Mucosa of descending colon (tissue), 3 donors: ENCODE data around the gene ARHGAP26. TPM values are rescaled to one million over a fixed set of nuclear protein-coding genes. Genes with fewer than 3 reads are reported as not detected.

Experiments
- ATAC-seq: fragments of 200-7000 bp; cut with Tn5 transposase; one replicate; pipeline ENCODE4 v1.9.1; 2020; ENCODE audit warnings: mild to moderate bottlenecking, moderate library complexity
- DNase-seq, 3 donors: peaks; one replicate each; pipeline ENCODE4 v3.0.0-alpha.2; 2020
- H3K36me3 ChIP-seq: fragments of 200-600 bp; one replicate; pipeline ENCODE4 v1.8.0; 2021; ENCODE audit warnings: low read depth, mild to moderate bottlenecking
- H3K4me1 ChIP-seq: fragments of 200-600 bp; one replicate; pipeline ENCODE4 v1.8.0; 2021; ENCODE audit warnings: low read depth, mild to moderate bottlenecking
- H3K4me3 ChIP-seq: fragments of 200-600 bp; one replicate; pipeline ENCODE4 v1.8.0; 2021; ENCODE audit warnings: mild to moderate bottlenecking
- H3K9me3 ChIP-seq: fragments of 200-600 bp; one replicate; pipeline ENCODE4 v1.8.0; 2021; ENCODE audit warnings: mild to moderate bottlenecking
- intact Hi-C, 2 donors: fragments of 100-400 bp; cut with DNase I in 1 of 2; cut with micrococcal nuclease in 1 of 2; formaldehyde crosslinking; loops; one replicate each; pipeline versions ENCODE4 v1.11.0 to v1.11.1; 2022; cut with DNase I, micrococcal nuclease
- total RNA-seq, 3 donors: library from RNA; stranded (reverse); fragmentation: NEBNext Ultra II Directional in 2 of 3; extraction: Animal tissue kit (Norgen Biotek cat#: 25700) in 2 of 3; gene quantifications; one replicate each; pipeline versions ENCODE4 v1.2.1 to v1.2.4, GENCODE V29; 2021 to 2023
- TF ChIP-seq, protein P1 (sequence below): fragments of 200-600 bp; IDR thresholded peaks from one replicate; pipeline ENCODE4 v1.8.0; 2022; ENCODE audit warnings: antibody characterized with exemption, mild to moderate bottlenecking
- donor health status: DM: no; HTN: no; CAD: no; lungs with moderate emphysema.
- donor health status: DM: no; HTN: no; CAD: no.
- donor health status: DM: no; HTN: yes; CAD: no.

Gene ARHGAP26
- total RNA-seq, 3 donors from 2014 or later = 52.9 to 96.0 (median 67.8) TPM

DNA sequence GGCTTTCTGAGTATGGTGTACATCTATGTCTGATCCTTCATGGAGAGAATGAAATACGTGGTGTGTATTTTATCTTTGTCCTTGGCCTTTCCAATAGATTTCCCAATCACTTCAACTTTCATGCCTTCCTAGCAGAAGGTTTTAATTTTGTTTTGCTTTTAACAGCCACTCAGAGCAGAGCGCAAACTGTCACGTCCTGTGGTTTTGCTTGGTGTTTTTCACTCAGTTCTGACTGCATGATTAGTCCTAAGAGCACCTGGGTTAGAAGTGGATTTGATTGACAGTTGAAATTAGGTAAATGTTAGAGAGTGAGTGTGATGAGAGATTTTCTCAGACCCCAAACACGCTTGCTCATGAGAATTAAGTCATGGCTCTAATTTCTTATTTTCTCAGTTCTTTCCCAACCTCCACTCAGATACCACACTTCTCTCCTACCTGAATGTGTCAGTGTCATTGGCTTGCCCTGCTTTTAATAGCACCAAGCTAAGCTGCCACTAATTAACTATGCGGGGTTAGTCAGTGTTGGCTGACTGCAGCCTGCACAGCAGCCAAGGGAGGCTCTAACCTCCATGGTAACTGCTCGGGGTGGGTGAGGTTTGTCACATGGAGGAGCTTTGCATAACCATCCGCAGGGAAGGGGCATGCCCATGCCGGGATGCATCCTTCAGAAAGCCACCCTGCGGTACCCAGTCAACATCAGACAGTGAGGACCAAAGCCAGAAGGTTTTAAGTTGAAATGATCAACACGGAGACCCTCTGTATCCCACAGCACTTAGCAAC lies 459.9 kb downstream of the ARHGAP26 start:
- DNase-seq (no peak), ATAC-seq (peak; percentile 59)
- H3K4me1 ChIP-seq = no peaks in the 10 kb centered on the region
- H3K9me3 ChIP-seq = no peaks in the 10 kb centered on the region
- H3K36me3 ChIP-seq = no peaks in the 10 kb centered on the region
- no peak overlapping the region for H3K4me3 ChIP-seq
- intact Hi-C loops = no loop called here
- TF ChIP-seq, protein P1, sequence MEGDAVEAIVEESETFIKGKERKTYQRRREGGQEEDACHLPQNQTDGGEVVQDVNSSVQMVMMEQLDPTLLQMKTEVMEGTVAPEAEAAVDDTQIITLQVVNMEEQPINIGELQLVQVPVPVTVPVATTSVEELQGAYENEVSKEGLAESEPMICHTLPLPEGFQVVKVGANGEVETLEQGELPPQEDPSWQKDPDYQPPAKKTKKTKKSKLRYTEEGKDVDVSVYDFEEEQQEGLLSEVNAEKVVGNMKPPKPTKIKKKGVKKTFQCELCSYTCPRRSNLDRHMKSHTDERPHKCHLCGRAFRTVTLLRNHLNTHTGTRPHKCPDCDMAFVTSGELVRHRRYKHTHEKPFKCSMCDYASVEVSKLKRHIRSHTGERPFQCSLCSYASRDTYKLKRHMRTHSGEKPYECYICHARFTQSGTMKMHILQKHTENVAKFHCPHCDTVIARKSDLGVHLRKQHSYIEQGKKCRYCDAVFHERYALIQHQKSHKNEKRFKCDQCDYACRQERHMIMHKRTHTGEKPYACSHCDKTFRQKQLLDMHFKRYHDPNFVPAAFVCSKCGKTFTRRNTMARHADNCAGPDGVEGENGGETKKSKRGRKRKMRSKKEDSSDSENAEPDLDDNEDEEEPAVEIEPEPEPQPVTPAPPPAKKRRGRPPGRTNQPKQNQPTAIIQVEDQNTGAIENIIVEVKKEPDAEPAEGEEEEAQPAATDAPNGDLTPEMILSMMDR = no peak

- ATAC-seq = no peak
- H3K4me3 ChIP-seq = no peak overlapping the region
- no peak for DNase-seq
- TF ChIP-seq, protein P1 = no peak
- intact Hi-C loops = no loop called here
- H3K36me3 ChIP-seq = no peaks in the 10 kb centered on the region
- no peaks in the 10 kb centered on the region for H3K4me1 ChIP-seq
- H3K9me3 ChIP-seq = no peaks in the 10 kb centered on the region
Measured at GRCh38 chr5:143230676-143230996, 460.5 kb downstream of the ARHGAP26 start.

- Histone ChIP-seq H3K9me3 (no peaks in the 10 kb centered on the region), H3K4me3 (no peak overlapping the region), H3K36me3 (no peaks in the 10 kb centered on the region), H3K4me1 (no peaks in the 10 kb centered on the region)
- ATAC-seq (no peak), DNase-seq (no peak)
- intact Hi-C loops = no loop called here
- TF ChIP-seq, protein P1 = no peak
Measured at GRCh38 chr5:143231416-143231815, 461.2 kb downstream of the ARHGAP26 start.

DNA sequence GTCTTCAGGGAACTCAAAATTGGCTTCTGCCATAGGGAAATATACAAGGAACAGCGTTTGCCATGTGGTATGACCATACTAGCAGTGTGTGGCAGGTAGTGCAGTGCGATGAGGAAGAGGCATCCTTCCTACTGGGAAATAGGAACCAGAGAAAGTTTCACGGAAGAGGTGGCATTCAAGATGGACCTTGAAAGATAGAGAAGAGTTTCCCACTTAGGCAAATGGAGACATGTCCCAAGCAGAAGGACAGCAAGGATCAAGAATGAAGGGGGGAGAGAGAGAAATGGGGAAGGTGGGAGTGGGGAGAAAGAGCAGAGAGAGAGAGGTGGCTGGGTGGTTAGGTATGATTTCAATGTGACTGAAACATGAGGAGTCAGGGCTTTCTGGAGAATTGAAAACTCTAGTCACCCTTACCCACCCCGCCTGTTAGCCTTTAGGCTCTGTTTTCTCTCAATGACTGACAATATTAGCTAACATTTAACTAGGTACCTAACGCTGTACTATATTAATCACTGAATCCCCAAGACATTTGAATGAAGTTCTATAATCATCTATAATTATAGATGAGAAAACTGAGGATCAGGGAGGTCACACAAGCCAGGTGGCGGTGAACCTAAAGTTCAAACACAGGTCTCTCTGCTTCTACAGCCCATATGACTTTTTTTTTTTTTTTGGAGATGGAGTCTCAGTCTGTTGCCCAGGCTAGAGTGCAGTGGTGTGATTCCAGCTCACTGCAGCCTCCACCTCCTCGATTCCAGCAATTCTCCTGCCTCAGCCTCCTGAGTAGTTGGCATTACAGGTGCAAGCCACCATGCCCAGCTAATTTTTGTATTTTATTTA lies 462.0 kb downstream of the ARHGAP26 start:
- Histone ChIP-seq H3K36me3 (no peaks in the 10 kb centered on the region), H3K4me3 (no peak overlapping the region), H3K9me3 (no peaks in the 10 kb centered on the region), H3K4me1 (no peaks in the 10 kb centered on the region)
- DNase-seq (no peak), ATAC-seq (no peak)
- intact Hi-C loops = no loop called here
- TF ChIP-seq, protein P1 = no peak

DNA sequence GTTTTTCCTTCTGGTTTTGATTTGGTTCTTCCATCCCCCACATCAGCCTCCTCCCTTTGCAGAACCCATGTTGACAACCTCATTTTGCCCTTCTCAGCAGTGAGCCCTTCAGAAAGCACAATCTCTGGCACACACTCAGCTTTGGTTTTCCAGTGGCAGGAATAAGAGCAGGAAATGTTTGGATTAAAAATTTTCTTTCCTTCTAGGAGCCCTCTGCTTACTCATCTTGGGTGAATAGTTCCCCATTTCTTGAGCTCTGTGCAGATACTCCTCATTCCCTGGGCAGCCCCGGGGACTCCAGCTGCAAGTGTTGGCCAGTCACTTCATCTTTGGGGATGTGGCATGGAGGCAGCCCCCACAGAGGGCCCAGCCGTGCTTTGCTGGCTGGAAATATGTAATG lies 462.9 kb downstream of the ARHGAP26 start:
- no peak for ATAC-seq
- Histone ChIP-seq H3K36me3 (no peaks in the 10 kb centered on the region), H3K9me3 (no peaks in the 10 kb centered on the region), H3K4me1 (no peaks in the 10 kb centered on the region), H3K4me3 (no peak overlapping the region)
- intact Hi-C loops = no loop called here
- DNase-seq = no peak
- TF ChIP-seq, protein P1 = no peak
